Panc1 (cell line): ENCODE measurements around the gene SMAP2.

ENCODE experiments used
- CTCF ChIP-seq: fragments of 450-650 bp; IDR thresholded peaks from 2 replicates; pipeline ENCODE4 v1.5.1; 2017; ENCODE audit warnings: mild to moderate bottlenecking
- REST ChIP-seq, 2 experiments: IDR thresholded peaks; 2 replicates each; pipeline ENCODE4 v1.6.1; 2011 to 2012; ENCODE audit warnings: low read depth in 2 of 2, control low read depth in 1 of 2, low read length in 1 of 2, mild to moderate bottlenecking in 1 of 2, moderate library complexity in 1 of 2; ENCODE audit not compliant: insufficient read depth in 1 of 2
- SIN3A ChIP-seq: IDR thresholded peaks from 2 replicates; pipeline ENCODE4 v1.6.1; 2012; ENCODE audit warnings: low read depth, mild to moderate bottlenecking, low read length, moderate library complexity, borderline replicate concordance; ENCODE audit not compliant: insufficient read depth

GRCh38 chr1:40432644-40433390, 59.3 kb downstream of the SMAP2 start:
- no peak for TF ChIP-seq SIN3A
- TF ChIP-seq CTCF: no peak
- TF ChIP-seq REST (IDR thresholded peaks at IDR 0.05; ENCODE audit: insufficient read depth in 1 of 2, low read depth in 2 of 2, low read length in 1 of 2): no peak
